Measurements from ENCODE around the gene FAM236B. TPM values are rescaled to one million over a fixed set of nuclear protein-coding genes. Genes with fewer than 3 reads are reported as not detected.
"Not testable (repeated sequence)": the region's sequence is repeated elsewhere in the genome, so short reads cannot be mapped to it uniquely, and the experiment has no call there.

FAM236B gene
- not detected in 2 replicates for total RNA-seq (2014; rRNA removed)
- not detected for Bru-seq, nascent RNA
- not detected for BruChase-seq, experiment 1, labeled RNA remaining after a 6-hour chase
- not detected for BruChase-seq, experiment 2, labeled RNA remaining after a 2-hour chase
- long read RNA-seq = 0 reads

DNA sequence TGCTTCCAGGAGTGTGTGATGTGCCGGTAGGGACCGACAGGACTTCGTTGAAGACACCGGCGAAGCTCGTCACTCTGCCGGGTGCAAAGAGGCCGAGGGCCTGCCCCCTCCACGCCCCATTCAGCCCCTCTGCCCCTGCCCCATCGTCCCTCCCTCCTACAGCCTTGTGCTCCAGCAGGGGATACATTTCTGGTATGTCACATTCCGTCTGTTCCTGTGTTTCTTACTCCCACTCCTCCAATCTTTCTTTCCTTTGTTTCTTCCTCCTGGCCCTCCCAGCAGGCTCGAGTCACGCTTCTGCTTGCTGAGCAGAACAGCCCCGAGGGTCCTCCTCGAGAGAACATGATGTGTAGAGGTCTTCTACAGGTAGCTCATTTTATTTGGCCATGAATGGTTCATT lies at the start of gene FAM236B:
Gene FAM236B (minus strand): TSS at position 101 of the 400 bp plus-strand sequence. CDS start 100 bp downstream, at position 1.
- H3K4me2 ChIP-seq (ENCODE audit: low read length); H3K36me3 ChIP-seq (ENCODE audit: low read depth, low read length); H3K4me3 ChIP-seq (ENCODE audit: low read length); H4K20me1 ChIP-seq (ENCODE audit: low read length); intact Hi-C loops (cut with micrococcal nuclease); ATAC-seq; H3K9me2 ChIP-seq (replicated peaks; ENCODE audit: low read length); H3K27ac ChIP-seq (ENCODE audit: low read length); POLR2A ChIA-PET (ENCODE audit: unreplicated experiment); H3K79me2 ChIP-seq (ENCODE audit: low read length); H3K9ac ChIP-seq (ENCODE audit: low read length); DNase-seq; CTCF ChIA-PET; H3K27me3 ChIP-seq (ENCODE audit: low read length); BruUV-seq (replicated peaks); H3F3A ChIP-seq (ENCODE audit: low read length, unreplicated experiment); H2AFZ ChIP-seq (ENCODE audit: low read length); H3K4me1 ChIP-seq (ENCODE audit: insufficient read depth, low read length); H3K9me3 ChIP-seq (ENCODE audit: low read length): not testable (repeated sequence)

DNA sequence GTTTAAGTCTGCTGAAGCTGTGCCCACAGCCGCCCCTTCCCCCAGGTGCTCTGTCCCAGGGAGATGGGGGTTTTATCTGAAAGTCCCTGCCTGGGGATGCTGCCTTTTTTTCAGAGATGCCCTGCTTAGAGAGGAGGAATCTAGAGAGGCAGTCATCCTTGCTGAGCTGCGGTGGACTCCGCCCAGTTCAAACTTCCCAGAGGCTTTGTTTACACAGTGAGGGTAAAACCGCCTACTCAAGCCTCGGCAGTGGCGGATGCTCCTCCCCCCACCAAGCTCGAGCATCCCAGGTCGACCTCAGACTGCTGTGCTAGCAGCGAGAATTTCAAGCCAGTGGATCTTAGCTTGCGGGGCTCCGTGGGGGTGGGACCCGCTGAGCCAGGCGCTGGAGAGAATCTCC lies 48.2 kb upstream of the FAM236B start:
- H3K27me3 ChIP-seq (ENCODE audit: low read length); H3K9ac ChIP-seq (ENCODE audit: low read length); CTCF ChIA-PET; intact Hi-C loops (cut with micrococcal nuclease); H3K9me3 ChIP-seq (ENCODE audit: low read length); H3K79me2 ChIP-seq (ENCODE audit: low read length); DNase-seq; H3F3A ChIP-seq (ENCODE audit: low read length, unreplicated experiment); H2AFZ ChIP-seq (ENCODE audit: low read length); POLR2A ChIA-PET (ENCODE audit: unreplicated experiment); BruUV-seq (replicated peaks); H3K27ac ChIP-seq (ENCODE audit: low read length); H3K36me3 ChIP-seq (ENCODE audit: low read depth, low read length); H3K4me2 ChIP-seq (ENCODE audit: low read length); H3K9me2 ChIP-seq (replicated peaks; ENCODE audit: low read length); H3K4me1 ChIP-seq (ENCODE audit: insufficient read depth, low read length); H3K4me3 ChIP-seq (ENCODE audit: low read length); H4K20me1 ChIP-seq (ENCODE audit: low read length): not testable (repeated sequence)
- ATAC-seq = peak; percentile 75; the same call in 1 of the 2 replicates

DNA sequence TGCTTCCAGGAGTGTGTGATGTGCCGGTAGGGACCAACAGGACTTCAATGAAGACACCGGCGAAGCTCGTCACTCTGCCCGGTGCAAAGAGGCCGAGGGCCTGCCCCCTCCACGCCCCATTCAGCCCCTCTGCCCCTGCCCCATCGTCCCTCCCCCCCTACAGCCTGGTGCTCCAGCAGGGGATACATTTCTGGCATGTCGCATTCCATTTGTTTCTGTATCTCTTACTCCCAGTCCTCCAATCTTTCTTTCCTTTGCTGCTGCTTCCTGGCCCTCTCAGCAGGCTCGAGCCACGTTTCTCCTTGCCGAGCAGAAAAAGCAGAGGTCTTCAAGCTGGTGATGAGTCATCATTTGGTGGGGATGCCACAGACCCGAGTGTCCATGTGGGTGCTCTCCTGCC lies 25.6 kb upstream of the FAM236B start, which contains the start of gene FAM236D:
Gene FAM236D (minus strand): TSS at position 101 of the 400 bp plus-strand sequence. CDS start 100 bp downstream, at position 1.
- intact Hi-C loops (cut with micrococcal nuclease); H3K4me1 ChIP-seq (ENCODE audit: insufficient read depth, low read length); BruUV-seq (replicated peaks); H3K36me3 ChIP-seq (ENCODE audit: low read depth, low read length); CTCF ChIA-PET; H3F3A ChIP-seq (ENCODE audit: low read length, unreplicated experiment); H3K4me3 ChIP-seq (ENCODE audit: low read length); H3K9ac ChIP-seq (ENCODE audit: low read length); DNase-seq; H3K27ac ChIP-seq (ENCODE audit: low read length); H3K79me2 ChIP-seq (ENCODE audit: low read length); H2AFZ ChIP-seq (ENCODE audit: low read length); POLR2A ChIA-PET (ENCODE audit: unreplicated experiment); H3K9me3 ChIP-seq (ENCODE audit: low read length); H3K4me2 ChIP-seq (ENCODE audit: low read length); H4K20me1 ChIP-seq (ENCODE audit: low read length); H3K9me2 ChIP-seq (replicated peaks; ENCODE audit: low read length); ATAC-seq; H3K27me3 ChIP-seq (ENCODE audit: low read length): not testable (repeated sequence)

DNA sequence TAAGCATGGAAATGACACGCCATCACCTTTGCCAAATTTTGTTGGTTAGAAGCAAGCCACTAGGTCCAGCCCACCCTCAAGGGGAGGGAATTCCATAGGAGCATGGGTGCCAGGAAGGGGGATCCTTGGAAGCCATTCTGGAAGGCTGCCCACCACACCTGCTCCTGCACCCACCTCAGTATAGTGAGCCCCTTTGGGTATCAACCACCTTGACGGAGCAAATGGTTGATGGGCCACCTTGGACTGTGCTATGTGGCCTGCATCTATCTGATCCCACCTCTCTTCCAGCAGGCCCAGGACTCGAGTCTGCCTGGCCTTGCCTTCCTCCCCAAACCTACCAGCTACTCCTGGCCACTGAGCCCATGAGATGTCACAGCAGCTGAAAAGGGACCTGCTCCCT lies 7.9 kb upstream of the FAM236B start:
- H3K4me2 ChIP-seq (ENCODE audit: low read length); H3K9me2 ChIP-seq (replicated peaks; ENCODE audit: low read length); H3K27me3 ChIP-seq (ENCODE audit: low read length); POLR2A ChIA-PET (ENCODE audit: unreplicated experiment); H3K9me3 ChIP-seq (ENCODE audit: low read length); H3K27ac ChIP-seq (ENCODE audit: low read length); intact Hi-C loops (cut with micrococcal nuclease); H3K9ac ChIP-seq (ENCODE audit: low read length); H3K4me1 ChIP-seq (ENCODE audit: insufficient read depth, low read length); CTCF ChIA-PET; H4K20me1 ChIP-seq (ENCODE audit: low read length); ATAC-seq; DNase-seq; H3K79me2 ChIP-seq (ENCODE audit: low read length); H3K36me3 ChIP-seq (ENCODE audit: low read depth, low read length); H3K4me3 ChIP-seq (ENCODE audit: low read length); H3F3A ChIP-seq (ENCODE audit: low read length, unreplicated experiment); H2AFZ ChIP-seq (ENCODE audit: low read length); BruUV-seq (replicated peaks): not testable (repeated sequence)

DNA sequence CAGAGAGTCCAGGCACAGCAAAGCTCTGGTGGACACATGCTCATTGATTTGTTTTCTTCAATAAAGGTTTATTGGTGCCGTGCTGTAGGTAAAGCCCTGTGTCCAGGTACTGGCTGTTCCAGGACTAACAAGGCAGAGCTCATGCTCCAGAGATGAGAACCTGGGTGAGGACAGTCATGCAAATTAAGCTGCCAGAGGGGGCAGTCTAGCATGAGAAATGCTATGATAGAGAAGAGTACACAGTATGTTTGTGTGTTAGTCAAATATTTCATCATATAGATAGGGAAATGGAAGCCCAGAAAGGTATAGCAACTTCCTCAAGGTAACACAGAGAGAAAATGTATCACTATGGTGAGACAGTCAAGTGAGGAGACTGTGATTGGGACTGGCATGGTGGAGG lies 5.7 kb upstream of the FAM236B start:
- H3K4me2 ChIP-seq (ENCODE audit: low read length); DNase-seq; H3K9me3 ChIP-seq (ENCODE audit: low read length); H3K36me3 ChIP-seq (ENCODE audit: low read depth, low read length); H3K9me2 ChIP-seq (replicated peaks; ENCODE audit: low read length); H3K27ac ChIP-seq (ENCODE audit: low read length); H4K20me1 ChIP-seq (ENCODE audit: low read length); H2AFZ ChIP-seq (ENCODE audit: low read length); BruUV-seq (replicated peaks); H3K27me3 ChIP-seq (ENCODE audit: low read length); H3K4me1 ChIP-seq (ENCODE audit: insufficient read depth, low read length); intact Hi-C loops (cut with micrococcal nuclease); H3K9ac ChIP-seq (ENCODE audit: low read length); H3K4me3 ChIP-seq (ENCODE audit: low read length); POLR2A ChIA-PET (ENCODE audit: unreplicated experiment); H3F3A ChIP-seq (ENCODE audit: low read length, unreplicated experiment); H3K79me2 ChIP-seq (ENCODE audit: low read length); CTCF ChIA-PET: not testable (repeated sequence)
- peak; percentile 60 for ATAC-seq

DNA sequence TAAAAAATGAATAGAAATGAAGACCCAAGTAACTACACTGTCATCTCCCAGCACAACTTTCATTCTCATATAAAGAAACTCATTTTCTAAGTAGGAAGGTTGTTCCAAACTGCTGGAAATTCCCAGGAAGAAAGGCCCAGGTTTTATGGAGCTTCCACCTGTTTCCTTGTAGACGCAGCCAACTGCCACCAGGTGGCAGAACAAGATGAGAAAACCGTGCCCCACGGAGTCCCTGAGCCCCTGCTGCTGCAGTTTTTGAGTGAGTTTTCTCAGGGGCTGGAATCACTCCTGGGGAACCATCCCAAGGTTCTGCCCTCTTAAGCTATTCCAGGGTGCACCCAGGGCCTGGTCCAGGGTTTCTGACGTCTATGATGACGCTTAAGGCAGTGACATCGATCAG lies 1.5 kb upstream of the FAM236B start:
- peak; percentile 70 for ATAC-seq
- intact Hi-C loops (cut with micrococcal nuclease); H3K79me2 ChIP-seq (ENCODE audit: low read length); H3K27ac ChIP-seq (ENCODE audit: low read length); H3K27me3 ChIP-seq (ENCODE audit: low read length); H3K36me3 ChIP-seq (ENCODE audit: low read depth, low read length); CTCF ChIA-PET; H3K4me2 ChIP-seq (ENCODE audit: low read length); H4K20me1 ChIP-seq (ENCODE audit: low read length); BruUV-seq (replicated peaks); DNase-seq; H3K4me1 ChIP-seq (ENCODE audit: insufficient read depth, low read length); H3K9ac ChIP-seq (ENCODE audit: low read length); H3F3A ChIP-seq (ENCODE audit: low read length, unreplicated experiment); H2AFZ ChIP-seq (ENCODE audit: low read length); H3K4me3 ChIP-seq (ENCODE audit: low read length); H3K9me3 ChIP-seq (ENCODE audit: low read length); H3K9me2 ChIP-seq (replicated peaks; ENCODE audit: low read length); POLR2A ChIA-PET (ENCODE audit: unreplicated experiment): not testable (repeated sequence)

DNA sequence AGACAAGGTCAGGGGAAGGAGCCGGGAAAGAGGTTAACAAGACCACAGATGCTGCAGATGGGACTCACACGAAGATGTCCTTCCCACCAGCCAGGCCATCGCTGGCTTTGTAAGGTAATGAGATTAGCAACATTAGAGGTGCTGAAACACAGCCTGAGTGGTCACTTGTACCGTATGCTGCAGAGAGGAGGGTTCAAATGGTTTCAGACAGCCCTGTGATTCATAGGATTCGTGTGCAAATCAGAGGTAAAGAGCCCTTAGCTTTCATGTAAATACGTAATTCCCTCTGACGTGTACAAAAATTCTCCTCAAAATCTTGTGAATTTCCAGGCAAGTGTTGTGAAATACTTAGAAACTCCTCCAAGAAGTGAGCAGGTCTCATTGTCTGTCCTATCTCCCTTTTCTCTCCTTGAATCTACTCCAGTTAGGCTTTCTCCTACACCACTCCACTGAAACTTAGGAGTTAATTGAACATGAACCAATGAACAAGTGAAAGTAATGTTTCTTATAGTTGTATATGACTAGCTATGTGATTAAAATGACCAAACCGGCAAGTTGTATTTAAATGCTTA lies 991 bp upstream of the FAM236B start:
- H3K4me3 ChIP-seq (ENCODE audit: low read length); H3K79me2 ChIP-seq (ENCODE audit: low read length); H2AFZ ChIP-seq (ENCODE audit: low read length); DNase-seq; CTCF ChIA-PET; intact Hi-C loops (cut with micrococcal nuclease); ATAC-seq; H3K27ac ChIP-seq (ENCODE audit: low read length); H4K20me1 ChIP-seq (ENCODE audit: low read length); H3K36me3 ChIP-seq (ENCODE audit: low read depth, low read length); H3K4me1 ChIP-seq (ENCODE audit: insufficient read depth, low read length); H3F3A ChIP-seq (ENCODE audit: low read length, unreplicated experiment); H3K4me2 ChIP-seq (ENCODE audit: low read length); H3K9ac ChIP-seq (ENCODE audit: low read length); BruUV-seq (replicated peaks); H3K27me3 ChIP-seq (ENCODE audit: low read length); H3K9me2 ChIP-seq (replicated peaks; ENCODE audit: low read length); POLR2A ChIA-PET (ENCODE audit: unreplicated experiment); H3K9me3 ChIP-seq (ENCODE audit: low read length): not testable (repeated sequence)
